ENCODE measurements around the gene MEGF11.

Gene MEGF11

GRCh38 chr15:66138892-66139590 lies 114.5 kb downstream of the MEGF11 start:
- peaks cover 77% of the 10 kb centered on the region for H3K27me3 ChIP-seq (ENCODE audit: low read depth)
- no peaks in the 10 kb centered on the region for H3K9me3 ChIP-seq
- in situ Hi-C loops (cut with MboI; ENCODE audit: low sequenced_read_pairs): no loop called here
- no peak for DNase-seq (ENCODE audit: low spot score in 2 of 2)
- H3K4me1 ChIP-seq: no peaks in the 10 kb centered on the region
- no peak overlapping the region for H3K4me3 ChIP-seq
- no peaks in the 10 kb centered on the region for H3K36me3 ChIP-seq (replicated peaks)

- no peak for DNase-seq (ENCODE audit: low spot score in 2 of 2)
- in situ Hi-C loops (cut with MboI; ENCODE audit: low sequenced_read_pairs): no loop called here
- H3K36me3 ChIP-seq (replicated peaks): no peaks in the 10 kb centered on the region
Observed at GRCh38 chr15:66138096-66138783, 115.3 kb downstream of the MEGF11 start.

GRCh38 chr15:66136948-66137347 lies 116.6 kb downstream of the MEGF11 start:
- no peak for DNase-seq (ENCODE audit: low spot score in 2 of 2)
- in situ Hi-C loops (cut with MboI; ENCODE audit: low sequenced_read_pairs): no loop called here
- peaks cover 92% of the 10 kb centered on the region for H3K27me3 ChIP-seq (ENCODE audit: low read depth)
- H3K9me3 ChIP-seq: no peaks in the 10 kb centered on the region
- H3K36me3 ChIP-seq (replicated peaks): no peaks in the 10 kb centered on the region
- H3K4me1 ChIP-seq: no peaks in the 10 kb centered on the region
- H3K4me3 ChIP-seq: no peak overlapping the region

More at GRCh38 chr15:66138096-66138783, 115.3 kb downstream of the MEGF11 start:
- Histone ChIP-seq H3K4me3 (no peak overlapping the region), H3K4me1 (no peaks in the 10 kb centered on the region), H3K9me3 (no peaks in the 10 kb centered on the region), H3K27me3 (ENCODE audit: low read depth) (peaks cover 83% of the 10 kb centered on the region)

- H3K9me3 ChIP-seq: no peaks in the 10 kb centered on the region
- no peaks in the 10 kb centered on the region for H3K4me1 ChIP-seq
- H3K4me3 ChIP-seq: no peak overlapping the region
- peaks cover 95% of the 10 kb centered on the region for H3K27me3 ChIP-seq (ENCODE audit: low read depth)
- in situ Hi-C loops (cut with MboI; ENCODE audit: low sequenced_read_pairs): no loop called here
- no peak for DNase-seq (ENCODE audit: low spot score in 2 of 2)
- H3K36me3 ChIP-seq (replicated peaks): no peaks in the 10 kb centered on the region
Observed at GRCh38 chr15:66135664-66136063, 117.9 kb downstream of the MEGF11 start.

GRCh38 chr15:66134284-66134683 lies 119.3 kb downstream of the MEGF11 start:
- Histone ChIP-seq H3K4me1 (no peaks in the 10 kb centered on the region), H3K27me3 (ENCODE audit: low read depth) (peaks cover 94% of the 10 kb centered on the region), H3K36me3 (replicated peaks) (no peaks in the 10 kb centered on the region), H3K9me3 (no peaks in the 10 kb centered on the region), H3K4me3 (no peak overlapping the region)
- DNase-seq (ENCODE audit: low spot score in 2 of 2): no peak
- in situ Hi-C loops (cut with MboI; ENCODE audit: low sequenced_read_pairs): no loop called here

- Histone ChIP-seq H3K9me3 (no peaks in the 10 kb centered on the region), H3K4me1 (no peaks in the 10 kb centered on the region), H3K4me3 (no peak overlapping the region), H3K27me3 (ENCODE audit: low read depth) (peaks cover 94% of the 10 kb centered on the region), H3K36me3 (replicated peaks) (no peaks in the 10 kb centered on the region)
- in situ Hi-C loops (cut with MboI; ENCODE audit: low sequenced_read_pairs): no loop called here
- DNase-seq (ENCODE audit: low spot score in 2 of 2): no peak
Observed at GRCh38 chr15:66133247-66133885, 120.2 kb downstream of the MEGF11 start.

GRCh38 chr15:66132251-66132816 lies 121.2 kb downstream of the MEGF11 start:
- H3K4me3 ChIP-seq: no peak overlapping the region
- no peaks in the 10 kb centered on the region for H3K4me1 ChIP-seq
- H3K9me3 ChIP-seq: no peaks in the 10 kb centered on the region
- in situ Hi-C loops (cut with MboI; ENCODE audit: low sequenced_read_pairs): no loop called here
- no peaks in the 10 kb centered on the region for H3K36me3 ChIP-seq (replicated peaks)
- peaks cover 97% of the 10 kb centered on the region for H3K27me3 ChIP-seq (ENCODE audit: low read depth)
- no peak for DNase-seq (ENCODE audit: low spot score in 2 of 2)

GRCh38 chr15:66131831-66132230 lies 121.7 kb downstream of the MEGF11 start:
- Histone ChIP-seq H3K36me3 (replicated peaks) (no peaks in the 10 kb centered on the region), H3K9me3 (no peaks in the 10 kb centered on the region), H3K27me3 (ENCODE audit: low read depth) (peaks cover 98% of the 10 kb centered on the region), H3K4me3 (no peak overlapping the region), H3K4me1 (no peaks in the 10 kb centered on the region)
- in situ Hi-C loops (cut with MboI; ENCODE audit: low sequenced_read_pairs): no loop called here
- no peak for DNase-seq (ENCODE audit: low spot score in 2 of 2)

- Histone ChIP-seq H3K36me3 (replicated peaks) (no peaks in the 10 kb centered on the region), H3K4me3 (no peak overlapping the region), H3K9me3 (no peaks in the 10 kb centered on the region), H3K27me3 (ENCODE audit: low read depth) (peaks cover 98% of the 10 kb centered on the region), H3K4me1 (no peaks in the 10 kb centered on the region)
- in situ Hi-C loops (cut with MboI; ENCODE audit: low sequenced_read_pairs): no loop called here
- DNase-seq (ENCODE audit: low spot score in 2 of 2): no peak
Observed at GRCh38 chr15:66131200-66131599, 122.3 kb downstream of the MEGF11 start.

GRCh38 chr15:66130496-66131034 lies 123.0 kb downstream of the MEGF11 start:
- in situ Hi-C loops (cut with MboI; ENCODE audit: low sequenced_read_pairs): no loop called here
- Histone ChIP-seq H3K4me3 (no peak overlapping the region), H3K27me3 (ENCODE audit: low read depth) (peaks cover 99% of the 10 kb centered on the region), H3K4me1 (no peaks in the 10 kb centered on the region), H3K36me3 (replicated peaks) (no peaks in the 10 kb centered on the region), H3K9me3 (no peaks in the 10 kb centered on the region)
- DNase-seq (ENCODE audit: low spot score in 2 of 2): no peak

- Histone ChIP-seq H3K4me1 (no peaks in the 10 kb centered on the region), H3K9me3 (no peaks in the 10 kb centered on the region), H3K36me3 (replicated peaks) (no peaks in the 10 kb centered on the region), H3K4me3 (no peak overlapping the region), H3K27me3 (ENCODE audit: low read depth) (peaks cover 99% of the 10 kb centered on the region)
- in situ Hi-C loops (cut with MboI; ENCODE audit: low sequenced_read_pairs): no loop called here
- DNase-seq (ENCODE audit: low spot score in 2 of 2): no peak
Observed at GRCh38 chr15:66129586-66129985, 124.0 kb downstream of the MEGF11 start.

GRCh38 chr15:66128116-66128680 lies 125.4 kb downstream of the MEGF11 start:
- H3K9me3 ChIP-seq: no peaks in the 10 kb centered on the region
- no peak overlapping the region for H3K4me3 ChIP-seq
- in situ Hi-C loops (cut with MboI; ENCODE audit: low sequenced_read_pairs): no loop called here
- no peaks in the 10 kb centered on the region for H3K4me1 ChIP-seq
- no peak for DNase-seq (ENCODE audit: low spot score in 2 of 2)
- H3K36me3 ChIP-seq (replicated peaks): no peaks in the 10 kb centered on the region
- H3K27me3 ChIP-seq (ENCODE audit: low read depth): peaks cover 99% of the 10 kb centered on the region

GRCh38 chr15:66126456-66126855 lies 127.1 kb downstream of the MEGF11 start:
- Histone ChIP-seq H3K27me3 (ENCODE audit: low read depth) (peaks cover 98% of the 10 kb centered on the region), H3K4me3 (no peak overlapping the region), H3K4me1 (no peaks in the 10 kb centered on the region), H3K9me3 (no peaks in the 10 kb centered on the region), H3K36me3 (replicated peaks) (no peaks in the 10 kb centered on the region)
- DNase-seq (ENCODE audit: low spot score in 2 of 2): no peak
- in situ Hi-C loops (cut with MboI; ENCODE audit: low sequenced_read_pairs): no loop called here
